GM23338 (cell line): ENCODE data around the gene TIMM10B.
A peak's percentile ranks its signal among the peaks of the same experiment; 100 is the strongest.

ENCODE experiments used
- CTCF ChIP-seq, 2 experiments: fragments of 200-600 bp in 1 of 2; sonication (generic) in 1 of 2; conservative IDR thresholded peaks; 2 replicates each; pipeline versions ENCODE4 v1.5.1 to v1.6.1; 2016 to 2017; ENCODE audit warnings: antibody characterized with exemption in 2 of 2, low read depth in 2 of 2, mild to moderate bottlenecking in 2 of 2, moderate library complexity in 1 of 2
- EZH2phosphoT487 ChIP-seq: fragments of 200-600 bp; sonication (generic); IDR thresholded peaks from one replicate; pipeline ENCODE4 v1.8.1; 2018; ENCODE audit warnings: antibody characterized with exemption; ENCODE audit not compliant: unreplicated experiment
- POLR2AphosphoS5 ChIP-seq: IDR thresholded peaks from 2 replicates; pipeline ENCODE4 v1.6.1; 2016; ENCODE audit warnings: antibody characterized with exemption, low read depth

GRCh38 chr11:6531267-6531752 is 50.0 kb downstream of the TIMM10B start:
- TF ChIP-seq CTCF (conservative IDR thresholded peaks at IDR 0.05; ENCODE audit: low read depth in 2 of 2): peak; percentile 86 to 93
- TF ChIP-seq EZH2phosphoT487: no peak
- no peak for TF ChIP-seq POLR2AphosphoS5
